GM12878 (cell line): Measurements from ENCODE around the gene ANKRD34A. TPM values are rescaled to one million over a fixed set of nuclear protein-coding genes. Genes with fewer than 3 reads are reported as not detected.

Experiments used
- ASH2L ChIP-seq: fragments of 300-600, 200-600 bp; sonication (generic); IDR thresholded peaks from 2 replicates; pipeline ENCODE4 v1.6.1; 2017; ENCODE audit warnings: low read depth, mild to moderate bottlenecking, borderline replicate concordance
- BMI1 ChIP-seq: fragments of 450-650 bp; IDR thresholded peaks from 2 replicates; pipeline ENCODE4 v1.6.1; 2016; ENCODE audit warnings: mild to moderate bottlenecking, moderate library complexity, borderline replicate concordance
- EP300 ChIP-seq, 2 experiments: fragments of 150-350 bp in 1 of 2; IDR thresholded peaks; 2 replicates each; pipeline ENCODE4 v1.6.1; 2011 to 2012; ENCODE audit warnings: low read depth in 2 of 2, low read length in 2 of 2, borderline replicate concordance in 1 of 2, improper control_type of control experiment in 1 of 2, inconsistent platforms in 1 of 2; ENCODE audit not compliant: control insufficient read depth in 1 of 2
- ESRRA ChIP-seq: IDR thresholded peaks from 2 replicates; pipeline ENCODE4 v1.6.1; 2012; ENCODE audit warnings: mild to moderate bottlenecking, low read length, improper control_type of control experiment
- FOS ChIP-seq: IDR thresholded peaks from 3 replicates; pipeline ENCODE4 v1.6.1; 2011; ENCODE audit warnings: borderline replicate concordance; ENCODE audit not compliant: insufficient read length; ENCODE audit errors: extremely low read depth
- FOXK2 ChIP-seq: fragments of 450-650 bp; IDR thresholded peaks from 2 replicates; pipeline ENCODE4 v1.6.1; 2017; ENCODE audit warnings: mild to moderate bottlenecking, moderate library complexity
- MEF2B ChIP-seq: fragments of 450-650 bp; IDR thresholded peaks from 2 replicates; pipeline ENCODE4 v1.6.1; 2018; ENCODE audit warnings: mild to moderate bottlenecking, moderate library complexity; ENCODE audit not compliant: partially characterized antibody, poor library complexity, severe bottlenecking
- NR2C1 ChIP-seq: fragments of 450-650 bp; IDR thresholded peaks from 2 replicates; pipeline ENCODE4 v1.6.1; 2017; ENCODE audit warnings: antibody characterized with exemption, mild to moderate bottlenecking, moderate library complexity
- POU2F2 ChIP-seq: IDR thresholded peaks from 3 replicates; pipeline ENCODE4 v1.6.1; 2011; ENCODE audit warnings: low read depth, mild to moderate bottlenecking, low read length, borderline replicate concordance
- PRDM15 ChIP-seq: fragments of 450-650 bp; formaldehyde crosslinking; IDR thresholded peaks from 2 replicates; pipeline ENCODE4 v1.4.0; 2020; ENCODE audit warnings: mild to moderate bottlenecking, moderate library complexity
- RB1 ChIP-seq: fragments of 450-650 bp; formaldehyde crosslinking; IDR thresholded peaks from 2 replicates; pipeline ENCODE4 v1.6.1; 2017; ENCODE audit warnings: mild to moderate bottlenecking, borderline replicate concordance
- SIN3A ChIP-seq: IDR thresholded peaks from 2 replicates; pipeline ENCODE4 v1.6.1; 2012; ENCODE audit warnings: low read depth, low read length, improper control_type of control experiment
- SIX5 ChIP-seq: IDR thresholded peaks from 2 replicates; pipeline ENCODE4 v1.6.1; 2011; ENCODE audit warnings: mild to moderate bottlenecking, low read depth, low read length, moderate library complexity; ENCODE audit not compliant: severe bottlenecking
- TCF12 ChIP-seq: IDR thresholded peaks from 2 replicates; pipeline ENCODE4 v1.6.1; 2011; ENCODE audit warnings: low read depth, mild to moderate bottlenecking, low read length
- WRNIP1 ChIP-seq: IDR thresholded peaks from 2 replicates; pipeline ENCODE4 v1.6.1; 2011; ENCODE audit warnings: low read depth, low read length, improper control_type of control experiment, borderline replicate concordance
- ZBED1 ChIP-seq: IDR thresholded peaks from 2 replicates; pipeline ENCODE4 v1.6.1; 2016; ENCODE audit warnings: borderline replicate concordance
- ZBTB4 ChIP-seq: fragments of 450-650 bp; formaldehyde crosslinking; IDR thresholded peaks from 2 replicates; pipeline ENCODE4 v1.4.0; 2022; ENCODE audit warnings: mild to moderate bottlenecking, moderate library complexity
- ZNF592 ChIP-seq: fragments of 450-650 bp; IDR thresholded peaks from 2 replicates; pipeline ENCODE4 v1.6.1; 2017; ENCODE audit warnings: mild to moderate bottlenecking, moderate library complexity
- ZNF622 ChIP-seq: fragments of 450-650 bp; IDR thresholded peaks from 2 replicates; pipeline ENCODE4 v1.6.1; 2017; ENCODE audit warnings: mild to moderate bottlenecking, inconsistent platforms
- polyA plus RNA-seq, 11 experiments: library from polyadenylated mRNA; depleted of rRNA in 4 of 11; unstranded in 6 of 11; stranded (reverse) in 5 of 11; fragments of >200 nt; fragmentation: Nextera tagmentation in 4 of 11; fragmentation: Illumina TruSeq in 1 of 11; extraction: Ambion mirVana in 4 of 11; extraction: Trizol in 1 of 11; gene quantifications; 1 replicate in 1 of 11; 2 replicates in 10 of 11; pipeline versions ENCODE4 v1.2.1 to v1.2.3, GENCODE V29; 2011 to 2016; ENCODE audit warnings: inconsistent platforms in 2 of 11, missing spikeins in 2 of 11, low read depth in 1 of 11
- total RNA-seq, 4 experiments: library from RNA; depleted of rRNA in 3 of 4; stranded (reverse); fragments of >200 nt in 3 of 4; fragmentation: Illumina TruSeq in 1 of 4; extraction: Trizol in 1 of 4; gene quantifications; 2 replicates each; pipeline versions ENCODE4 v1.2.1 to v1.2.3, GENCODE V29; 2013 to 2021

ANKRD34A gene
- total and polyA plus RNA-seq, 10 of the 15 experiments (the other 5 are each of a cell fraction or from before 2014, with no cell fraction given), result 0.40 to 3.5 (median 1.6) TPM

- no peak for TF ChIP-seq BMI1
- TF ChIP-seq POU2F2, result 0 out of 3 replicates have a peak, but pooled peaks have one; percentile 39
- TF ChIP-seq MEF2B, result no peak
- TF ChIP-seq EP300 (IDR thresholded peaks at IDR 0.05; ENCODE audit: borderline replicate concordance in 1 of 2, control insufficient read depth in 1 of 2, low read depth in 2 of 2, low read length in 2 of 2), result no peak
- TF ChIP-seq SIX5, result no peak
- TF ChIP-seq RB1, result 0 out of 2 replicates have a peak, but pooled peaks have one; percentile 14
- no peak for TF ChIP-seq ZNF592
- no peak for TF ChIP-seq SIN3A
- no peak for TF ChIP-seq FOS
- TF ChIP-seq FOXK2, result no peak
- no peak for TF ChIP-seq ASH2L
- no peak for TF ChIP-seq ZBED1
- TF ChIP-seq TCF12, result no peak
- no peak for TF ChIP-seq ZBTB4 (CRISPR knock-in tag)
- no peak for TF ChIP-seq ESRRA
- no peak for TF ChIP-seq PRDM15
- TF ChIP-seq ZNF622, result no peak
- TF ChIP-seq NR2C1, result no peak
- no peak for TF ChIP-seq WRNIP1
Observed at GRCh38 chr1:145964328-145965118, at the start of gene ANKRD34A, which contains the start of gene POLR3GL (continued).
